Measurements from ENCODE around the gene UST.

UST gene

GRCh38 chr6:148746363-148747144 is at the start of gene UST:
TSS of gene UST (plus strand) at chr6:148747030. CDS start at chr6:148747431, 401 bp downstream.
- DNase-seq: peak; percentile 80

DNA sequence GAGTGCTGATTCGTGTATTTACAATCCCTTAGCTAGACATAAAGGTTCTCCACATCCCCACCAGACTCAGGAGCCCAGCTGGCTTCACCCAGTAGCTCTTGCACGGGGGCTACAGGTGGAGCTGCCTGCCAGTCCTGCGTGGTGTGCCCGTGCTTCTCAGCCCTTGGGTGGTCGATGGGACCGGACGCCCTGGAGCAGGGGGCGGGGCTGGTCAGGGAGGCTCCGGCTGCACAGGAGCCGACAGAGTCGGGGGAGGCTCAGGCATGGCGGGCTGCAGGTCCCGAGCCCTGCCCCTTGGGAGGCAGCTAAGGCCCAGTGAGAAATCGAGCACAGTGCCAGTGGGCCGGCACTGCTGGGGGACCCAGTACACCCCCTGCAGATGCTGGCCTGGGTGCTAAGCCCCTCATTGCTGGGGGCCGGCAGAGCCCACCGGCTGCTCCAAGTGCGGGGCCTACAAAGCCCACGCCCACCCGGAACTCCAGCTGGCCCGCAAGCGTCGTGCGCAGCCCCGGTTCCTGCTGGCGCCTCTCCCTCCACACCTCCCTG is 48.9 kb upstream of the UST start:
- DNase-seq: no peak

- no peak for DNase-seq
Observed at GRCh38 chr6:148698671-148699180, 48.1 kb upstream of the UST start.

DNA sequence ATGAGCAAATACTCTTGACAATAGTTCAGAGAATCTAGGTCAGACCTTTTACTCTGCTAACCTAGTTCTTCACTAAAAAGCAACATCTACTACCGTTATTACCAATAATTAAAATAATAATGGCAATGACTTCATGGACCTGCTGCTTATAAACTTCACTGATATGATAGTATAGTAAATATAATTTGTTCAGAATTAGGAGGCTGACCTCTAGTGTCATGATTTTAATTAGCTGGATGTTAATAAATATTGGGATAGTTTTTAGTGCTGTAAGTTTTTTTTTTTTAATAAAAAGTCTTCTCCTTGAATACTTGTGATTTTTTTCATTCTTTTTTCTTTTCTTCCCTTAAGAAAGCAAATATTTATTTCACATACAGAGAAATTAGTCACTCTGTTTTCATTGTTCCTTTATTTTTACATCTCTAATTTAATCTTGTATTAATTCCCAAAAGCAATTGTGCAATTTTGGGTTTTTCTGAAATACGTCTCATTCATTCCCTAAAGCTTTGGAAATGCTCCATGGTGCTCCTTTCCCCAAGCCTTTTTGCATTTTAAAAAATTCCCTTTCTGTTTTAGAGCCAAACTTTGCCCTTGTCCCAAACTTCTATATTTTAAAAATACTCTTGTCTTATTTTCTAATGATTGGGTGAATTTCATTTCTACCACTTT is 46.6 kb upstream of the UST start:
- DNase-seq: no peak

GRCh38 chr6:148700741-148701311 is 46.0 kb upstream of the UST start:
- peak; percentile 64 for DNase-seq

- DNase-seq: peak; percentile 2
Observed at GRCh38 chr6:148701375-148701774, 45.5 kb upstream of the UST start.

DNA sequence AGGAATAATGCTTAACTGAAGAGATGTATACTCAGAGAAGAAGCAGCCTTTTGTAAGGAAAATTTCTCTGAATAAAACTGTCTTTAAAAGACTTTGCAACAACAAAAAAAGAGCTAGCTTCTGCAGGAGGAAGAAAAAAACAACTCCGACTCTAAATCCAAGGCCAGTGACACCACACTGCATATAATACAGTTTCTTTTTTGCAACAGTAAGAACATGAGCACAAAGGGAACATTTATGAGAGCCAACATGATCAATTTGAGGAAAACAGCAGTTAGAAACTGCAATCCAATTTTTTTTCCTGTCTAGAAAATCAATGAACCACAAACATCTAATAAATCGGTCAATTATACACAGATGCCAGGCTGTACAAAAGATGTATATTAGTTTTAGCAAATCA is 42.9 kb upstream of the UST start:
- DNase-seq: no peak

- no peak for DNase-seq
Observed at GRCh38 chr6:148704400-148705246, 42.2 kb upstream of the UST start.

DNA sequence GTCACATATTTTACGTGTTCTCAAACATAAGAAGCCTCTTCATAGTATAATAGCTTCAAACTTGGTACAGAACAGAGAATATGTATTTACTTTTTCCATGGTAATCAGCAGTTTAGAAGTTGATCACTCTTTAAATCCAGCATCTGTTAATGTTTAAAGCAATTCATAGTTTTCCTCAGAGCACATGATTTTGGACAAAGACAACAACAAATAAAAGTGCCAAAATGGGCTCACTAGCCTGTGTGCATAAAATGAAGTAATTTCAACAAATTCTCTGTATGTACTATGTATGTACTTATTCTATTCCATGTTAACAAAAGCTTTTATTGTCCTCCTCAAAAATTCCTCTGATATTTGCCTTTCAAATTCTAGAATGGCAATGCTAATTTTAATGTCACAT is 38.1 kb upstream of the UST start:
- DNase-seq: no peak

GRCh38 chr6:148709577-148709976 is 37.3 kb upstream of the UST start:
- no peak for DNase-seq

DNA sequence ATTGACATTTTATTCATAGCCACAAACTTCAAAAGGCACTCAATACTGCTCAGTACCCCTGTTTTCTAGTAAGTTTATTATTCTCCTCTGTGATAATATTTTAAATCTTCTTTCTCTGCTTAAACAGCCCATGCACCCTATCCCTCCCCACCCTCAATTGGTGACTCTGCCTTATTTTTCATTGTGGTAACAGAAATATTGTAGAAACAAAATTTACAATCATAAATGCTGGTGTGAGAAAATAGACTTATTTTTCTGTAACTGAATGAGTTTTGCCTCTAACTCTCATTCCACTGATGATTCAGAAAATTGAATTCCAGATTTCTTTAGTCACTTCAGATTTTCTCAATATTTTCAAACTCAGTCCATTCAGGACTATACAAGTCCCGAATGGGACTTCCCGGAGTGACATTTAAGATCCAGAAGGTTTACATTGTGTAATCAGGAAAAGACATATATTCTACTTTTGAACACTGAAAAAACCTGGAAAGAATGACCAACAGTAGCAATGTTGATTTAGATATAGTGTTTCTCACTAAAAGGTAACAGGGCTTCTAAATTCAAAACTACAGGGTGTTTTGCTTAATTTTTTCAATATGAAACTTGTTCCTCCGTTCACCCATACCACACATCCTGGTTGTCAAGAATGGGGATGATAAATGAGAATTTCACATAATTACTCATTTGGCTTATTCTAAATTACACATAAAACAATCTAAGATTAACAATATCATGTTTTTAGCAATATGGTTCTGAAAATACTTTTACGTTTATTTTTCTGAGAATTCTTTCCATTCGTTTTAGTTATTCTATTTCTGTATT is 34.8 kb upstream of the UST start:
- no peak for DNase-seq

- no peak for DNase-seq
Observed at GRCh38 chr6:148713033-148713738, 33.6 kb upstream of the UST start.

GRCh38 chr6:148713921-148714320 is 32.9 kb upstream of the UST start:
- DNase-seq: no peak

GRCh38 chr6:148716811-148717210 is 30.0 kb upstream of the UST start:
- no peak for DNase-seq

GRCh38 chr6:148720406-148720805 is 26.4 kb upstream of the UST start:
- DNase-seq: no peak

DNA sequence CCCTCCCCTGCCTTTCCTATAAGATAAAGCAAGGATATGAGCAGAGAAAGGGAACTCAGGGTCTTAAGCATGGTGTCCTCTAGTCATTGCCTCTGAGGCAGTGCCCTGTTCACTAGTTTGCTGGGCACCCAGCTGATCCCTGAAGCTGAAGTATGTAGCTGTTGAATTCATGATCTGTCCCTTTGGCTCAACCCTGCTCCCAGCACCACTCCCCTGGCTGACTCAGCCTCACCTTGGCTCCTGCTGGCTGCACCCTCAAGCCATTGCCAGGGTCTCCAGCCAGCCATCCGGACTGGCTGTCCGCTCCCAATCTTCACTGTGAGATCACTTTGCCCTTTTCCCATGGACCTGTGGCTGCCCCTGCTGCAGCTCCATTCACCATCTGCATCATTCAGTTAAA is 25.9 kb upstream of the UST start:
- DNase-seq: no peak

DNA sequence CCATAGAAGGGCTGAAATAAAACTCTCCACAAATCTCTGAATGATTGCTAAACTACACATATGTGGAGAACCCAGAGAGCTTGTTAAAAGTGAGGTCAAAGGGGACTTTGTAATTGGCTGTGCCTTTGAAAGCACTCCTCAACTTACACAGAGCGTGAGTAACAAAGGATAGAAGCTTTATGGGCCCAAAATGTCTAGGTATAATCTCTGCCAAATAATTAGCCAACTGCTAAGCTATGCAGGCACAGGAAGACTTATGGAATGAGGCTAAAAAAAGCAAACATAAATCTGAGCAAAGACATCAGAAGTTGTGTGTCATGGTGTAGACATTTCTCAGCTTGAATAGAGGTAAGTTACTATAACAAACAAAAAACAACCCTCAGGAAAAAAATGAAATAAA is 23.3 kb upstream of the UST start:
- no peak for DNase-seq

DNA sequence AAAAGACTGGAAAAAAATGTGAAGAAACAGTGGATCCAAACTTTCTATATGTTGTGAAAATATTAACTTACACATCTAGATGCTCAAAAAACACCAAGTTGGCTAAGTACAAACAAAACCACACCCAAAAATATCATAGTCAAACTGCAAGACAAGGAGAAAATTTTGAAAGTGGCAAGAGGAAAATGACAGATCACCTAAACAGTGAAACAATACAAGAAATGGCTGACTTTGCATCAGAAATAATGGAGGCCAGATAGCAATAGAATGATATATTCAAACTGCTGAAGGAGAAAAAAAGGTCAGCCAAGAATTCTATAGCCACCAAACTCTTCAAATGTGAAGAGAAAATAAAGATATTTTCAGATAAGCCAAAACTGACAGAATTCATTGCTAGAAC is 22.4 kb upstream of the UST start:
- DNase-seq: no peak

DNA sequence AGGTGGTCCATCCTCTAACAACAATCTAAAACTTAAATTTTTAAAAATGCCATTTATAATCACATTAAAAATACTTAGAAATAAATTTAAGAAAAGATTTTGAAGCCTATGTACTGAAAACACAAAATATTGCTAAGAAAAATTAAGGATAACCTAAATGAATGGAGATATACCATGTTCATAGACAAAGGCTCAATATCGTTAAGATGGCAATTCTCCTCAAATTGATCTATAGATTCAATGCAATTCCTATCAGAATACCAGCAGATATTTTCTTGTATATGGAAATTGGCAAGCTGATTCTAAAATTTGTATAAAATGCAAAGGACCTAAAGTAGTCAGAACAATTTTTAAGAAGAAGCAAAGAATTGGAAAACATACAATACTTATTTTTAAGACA is 19.7 kb upstream of the UST start:
- DNase-seq: no peak

GRCh38 chr6:148735989-148736388 is 10.8 kb upstream of the UST start:
- no peak for DNase-seq

GRCh38 chr6:148736774-148737412 is 9.9 kb upstream of the UST start:
- no peak for DNase-seq
